Measurements from ENCODE around the gene ADAMTS16. TPM values are rescaled to one million over a fixed set of nuclear protein-coding genes. Genes with fewer than 3 reads are reported as not detected.

Gene ADAMTS16
- total RNA-seq, 1 donor: 0.27 TPM

DNA sequence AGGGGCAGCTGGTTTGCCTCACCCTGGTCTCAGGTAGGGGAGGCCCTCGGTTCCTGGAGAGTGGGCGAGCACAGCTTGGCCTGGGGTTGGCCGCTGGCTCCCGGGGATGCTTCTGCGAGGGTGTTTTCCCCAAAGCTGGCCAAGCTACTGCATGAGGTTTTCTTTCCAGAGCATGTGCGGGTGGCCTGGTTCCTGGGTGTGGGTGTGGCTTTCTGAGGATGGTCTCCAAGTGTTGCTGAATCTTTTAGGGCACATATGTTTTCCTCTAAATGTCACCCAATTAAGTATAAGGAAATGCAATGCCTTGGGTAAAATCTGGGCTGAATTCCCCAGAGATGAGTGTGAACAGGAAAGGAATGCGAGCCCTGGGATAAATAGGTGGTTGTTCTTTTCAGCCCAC is 166.6 kb downstream of the ADAMTS16 start:
- peak; percentile 76 for DNase-seq (ENCODE audit: low read depth)
- H3K4me3 ChIP-seq (ENCODE audit: low read depth, low read length): no peak overlapping the region
- TF ChIP-seq, protein P1, sequence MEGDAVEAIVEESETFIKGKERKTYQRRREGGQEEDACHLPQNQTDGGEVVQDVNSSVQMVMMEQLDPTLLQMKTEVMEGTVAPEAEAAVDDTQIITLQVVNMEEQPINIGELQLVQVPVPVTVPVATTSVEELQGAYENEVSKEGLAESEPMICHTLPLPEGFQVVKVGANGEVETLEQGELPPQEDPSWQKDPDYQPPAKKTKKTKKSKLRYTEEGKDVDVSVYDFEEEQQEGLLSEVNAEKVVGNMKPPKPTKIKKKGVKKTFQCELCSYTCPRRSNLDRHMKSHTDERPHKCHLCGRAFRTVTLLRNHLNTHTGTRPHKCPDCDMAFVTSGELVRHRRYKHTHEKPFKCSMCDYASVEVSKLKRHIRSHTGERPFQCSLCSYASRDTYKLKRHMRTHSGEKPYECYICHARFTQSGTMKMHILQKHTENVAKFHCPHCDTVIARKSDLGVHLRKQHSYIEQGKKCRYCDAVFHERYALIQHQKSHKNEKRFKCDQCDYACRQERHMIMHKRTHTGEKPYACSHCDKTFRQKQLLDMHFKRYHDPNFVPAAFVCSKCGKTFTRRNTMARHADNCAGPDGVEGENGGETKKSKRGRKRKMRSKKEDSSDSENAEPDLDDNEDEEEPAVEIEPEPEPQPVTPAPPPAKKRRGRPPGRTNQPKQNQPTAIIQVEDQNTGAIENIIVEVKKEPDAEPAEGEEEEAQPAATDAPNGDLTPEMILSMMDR (IDR thresholded peaks at IDR 0.05; ENCODE audit: insufficient read depth, low read length): no peak

DNA sequence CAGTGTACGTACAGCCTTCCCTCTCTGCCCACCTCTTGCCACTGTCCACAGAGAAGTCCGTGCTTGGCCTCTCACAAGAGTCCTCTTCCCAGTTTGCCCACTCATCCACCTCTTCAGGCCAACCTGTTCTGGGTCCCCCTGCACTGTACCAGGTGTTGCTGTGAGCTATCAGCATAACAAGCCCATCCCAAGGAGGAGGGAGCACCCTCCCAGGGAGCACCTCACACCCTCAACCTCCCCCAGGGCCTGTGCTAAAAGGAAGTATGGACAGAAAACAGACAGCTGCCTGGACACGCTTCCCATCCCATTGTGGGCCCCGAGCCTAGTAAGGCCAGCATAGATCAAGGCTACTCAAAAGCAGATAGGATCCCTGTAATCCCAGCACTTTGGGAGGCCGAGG is 168.2 kb downstream of the ADAMTS16 start:
- TF ChIP-seq, protein P1 (IDR thresholded peaks at IDR 0.05; ENCODE audit: insufficient read depth, low read length): no peak
- DNase-seq (ENCODE audit: low read depth): no peak

DNA sequence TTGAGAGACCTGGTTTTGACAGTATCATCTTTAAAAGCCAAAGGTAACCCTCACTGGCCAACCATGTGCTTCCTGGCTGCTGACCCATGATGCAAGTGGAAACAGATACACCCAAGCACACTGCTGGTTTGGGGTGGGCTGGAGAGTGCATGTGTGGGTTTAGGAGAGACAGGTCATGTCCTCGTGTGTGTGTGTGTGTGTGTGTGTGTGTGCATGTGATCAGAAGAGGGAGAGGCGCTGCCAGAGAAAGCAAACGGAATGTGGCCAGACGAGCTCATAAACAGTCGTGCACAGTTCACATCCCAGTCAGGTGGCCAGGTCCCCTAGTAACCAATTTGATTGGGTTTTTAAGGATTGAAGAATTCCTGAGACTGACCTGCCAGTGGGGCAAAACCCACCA is 169.5 kb downstream of the ADAMTS16 start:
- TF ChIP-seq, protein P1 (IDR thresholded peaks at IDR 0.05; ENCODE audit: insufficient read depth, low read length): no peak
- no peak overlapping the region for H3K4me3 ChIP-seq (ENCODE audit: low read depth, low read length)
- no peak for DNase-seq (ENCODE audit: low read depth)

More for the DNA sequence above, 168.2 kb downstream of the ADAMTS16 start:
- H3K4me3 ChIP-seq (ENCODE audit: low read depth, low read length): no peak overlapping the region

DNA sequence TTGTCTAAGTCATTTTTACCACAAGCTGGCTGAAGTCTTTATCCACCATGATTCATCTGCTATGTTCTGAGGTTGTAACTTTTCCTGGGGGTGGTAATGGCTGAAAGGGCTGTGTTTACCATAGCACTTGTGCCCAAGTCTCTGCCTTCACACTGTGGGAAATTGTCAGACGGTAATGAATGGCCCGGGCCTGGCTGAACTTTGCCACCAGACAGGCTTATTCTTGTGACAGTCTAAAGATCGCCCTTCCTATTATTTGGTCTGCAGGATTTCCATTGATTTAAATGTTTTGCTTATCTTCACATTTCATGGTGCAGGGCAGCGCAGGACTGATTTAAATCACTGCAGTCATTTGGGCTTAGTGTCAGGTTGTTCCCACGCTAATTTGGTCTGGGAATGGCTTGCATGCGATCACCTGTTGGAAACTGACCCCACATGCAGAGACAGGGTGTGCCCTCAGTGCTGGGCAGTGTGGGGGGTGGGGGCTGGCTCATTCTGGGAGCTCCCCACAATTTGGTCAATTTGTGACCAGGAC is 173.0 kb downstream of the ADAMTS16 start:
- DNase-seq (ENCODE audit: low read depth): no peak
- TF ChIP-seq, protein P1 (IDR thresholded peaks at IDR 0.05; ENCODE audit: insufficient read depth, low read length): no peak
- H3K4me3 ChIP-seq (ENCODE audit: low read depth, low read length): no peak overlapping the region

DNA sequence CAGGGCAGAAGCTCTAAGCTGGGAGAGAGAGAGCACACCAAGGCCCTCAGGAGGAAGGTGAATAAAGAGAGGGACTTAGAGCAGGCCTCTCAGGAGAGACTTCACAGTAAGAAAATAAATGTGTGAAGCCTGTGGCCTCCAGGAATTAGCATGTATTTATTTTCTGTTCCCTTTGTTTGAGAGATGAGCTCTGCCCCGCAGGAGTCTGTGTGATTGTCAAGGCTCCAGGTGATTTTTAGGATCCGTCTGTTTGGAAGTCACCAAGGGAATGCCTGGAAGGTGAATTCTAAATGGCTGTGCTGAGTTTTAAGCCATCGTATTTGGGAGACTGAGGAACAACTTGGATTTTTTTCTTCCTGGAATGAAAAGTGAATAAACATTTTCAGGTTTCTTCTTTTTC is 174.0 kb downstream of the ADAMTS16 start:
- DNase-seq (ENCODE audit: low read depth): no peak
- no peak overlapping the region for H3K4me3 ChIP-seq (ENCODE audit: low read depth, low read length)
- TF ChIP-seq, protein P1 (IDR thresholded peaks at IDR 0.05; ENCODE audit: insufficient read depth, low read length): no peak

DNA sequence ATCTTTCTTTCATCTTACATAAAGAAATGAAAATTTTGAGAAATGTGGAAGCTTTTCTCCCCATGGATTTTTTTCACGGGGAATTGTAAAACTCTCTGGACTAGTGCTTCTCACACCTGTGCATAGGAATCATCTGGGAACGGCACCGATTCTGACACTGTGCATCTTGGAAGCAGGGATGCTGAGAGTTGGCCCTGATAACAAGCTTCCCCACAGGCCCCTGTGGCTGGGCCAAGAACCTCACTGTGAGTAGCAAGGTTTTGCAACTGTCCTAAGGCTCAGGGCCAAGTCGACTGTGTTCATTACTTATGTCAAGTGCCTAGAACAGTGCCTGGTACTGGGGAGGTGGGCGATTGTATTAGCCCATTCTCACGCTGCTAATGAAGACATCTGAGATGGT is 174.5 kb downstream of the ADAMTS16 start:
- TF ChIP-seq, protein P1 (IDR thresholded peaks at IDR 0.05; ENCODE audit: insufficient read depth, low read length): no peak
- no peak overlapping the region for H3K4me3 ChIP-seq (ENCODE audit: low read depth, low read length)
- no peak for DNase-seq (ENCODE audit: low read depth)
